ENCODE results near the gene USP54.
"Not testable (repeated sequence)": the region's sequence is repeated elsewhere in the genome, so short reads cannot be mapped to it uniquely, and the experiment has no call there.

The USP54 gene

DNA sequence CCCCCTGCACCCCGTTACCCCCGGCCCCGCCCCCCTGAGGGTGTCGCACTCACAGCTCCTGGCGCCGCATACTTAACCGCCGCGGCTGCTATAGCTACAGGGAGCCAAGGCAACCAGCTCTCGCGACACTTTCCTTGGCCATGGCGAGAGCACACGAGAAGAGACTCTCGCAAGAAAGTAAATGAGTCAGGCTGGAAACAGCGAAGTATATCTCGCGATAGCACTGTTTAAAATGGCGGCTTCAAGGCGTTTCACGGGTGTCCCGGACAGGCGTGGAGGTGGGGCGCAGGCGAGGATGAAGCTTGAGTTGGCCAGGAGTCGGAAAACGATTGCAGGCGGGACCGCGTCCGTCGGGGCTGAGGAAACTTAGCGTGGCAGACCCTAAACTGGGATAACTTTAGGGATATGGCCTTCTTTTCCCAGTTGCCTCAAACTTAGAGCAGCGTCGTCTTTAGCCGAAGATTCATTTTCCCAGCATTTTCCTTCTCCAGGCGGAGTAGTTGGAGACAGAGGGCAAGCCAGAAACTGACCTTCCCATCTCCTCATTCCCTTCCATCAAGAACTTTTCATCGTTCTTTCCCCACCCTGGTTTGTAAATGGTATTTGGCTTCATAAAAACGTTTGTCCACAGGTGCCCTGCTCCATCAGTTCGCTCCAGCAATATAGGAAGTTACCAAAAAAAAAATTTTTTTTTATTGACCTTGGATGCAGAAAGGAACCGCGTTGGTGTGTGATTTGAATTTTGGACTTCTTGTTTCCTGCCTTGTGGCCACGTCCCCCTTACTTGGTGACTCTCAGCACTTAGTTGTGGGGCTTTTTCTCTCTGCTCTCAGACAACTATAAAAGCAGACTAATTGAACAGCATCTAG, 35.0 kb upstream of the USP54 start:
- Histone ChIP-seq H3K27ac (peak overlapping the region; percentile 87), H3K4me3 (IDR thresholded peaks at IDR 0.05; ENCODE audit: insufficient read depth, low read depth, low read length) (no peak overlapping the region), H4K20me1 (ENCODE audit: insufficient read depth) (no peaks in the 10 kb centered on the region), H3K27me3 (ENCODE audit: insufficient read depth, low read depth) (no peaks in the 10 kb centered on the region), H3K36me3 (ENCODE audit: insufficient read depth) (no peaks in the 10 kb centered on the region), H3K79me2 (ENCODE audit: insufficient read depth, low read depth) (peaks cover 13% of the 10 kb centered on the region), H3K9ac (peak overlapping the region; percentile 96), H2AFZ (ENCODE audit: low read depth) (peak overlapping the region; percentile 99), H3K4me1 (ENCODE audit: low read depth, poor library complexity, severe bottlenecking) (peaks cover 7% of the 10 kb centered on the region), H3K4me2 (peak overlapping the region; percentile 100)
- TF ChIP-seq, protein P1, sequence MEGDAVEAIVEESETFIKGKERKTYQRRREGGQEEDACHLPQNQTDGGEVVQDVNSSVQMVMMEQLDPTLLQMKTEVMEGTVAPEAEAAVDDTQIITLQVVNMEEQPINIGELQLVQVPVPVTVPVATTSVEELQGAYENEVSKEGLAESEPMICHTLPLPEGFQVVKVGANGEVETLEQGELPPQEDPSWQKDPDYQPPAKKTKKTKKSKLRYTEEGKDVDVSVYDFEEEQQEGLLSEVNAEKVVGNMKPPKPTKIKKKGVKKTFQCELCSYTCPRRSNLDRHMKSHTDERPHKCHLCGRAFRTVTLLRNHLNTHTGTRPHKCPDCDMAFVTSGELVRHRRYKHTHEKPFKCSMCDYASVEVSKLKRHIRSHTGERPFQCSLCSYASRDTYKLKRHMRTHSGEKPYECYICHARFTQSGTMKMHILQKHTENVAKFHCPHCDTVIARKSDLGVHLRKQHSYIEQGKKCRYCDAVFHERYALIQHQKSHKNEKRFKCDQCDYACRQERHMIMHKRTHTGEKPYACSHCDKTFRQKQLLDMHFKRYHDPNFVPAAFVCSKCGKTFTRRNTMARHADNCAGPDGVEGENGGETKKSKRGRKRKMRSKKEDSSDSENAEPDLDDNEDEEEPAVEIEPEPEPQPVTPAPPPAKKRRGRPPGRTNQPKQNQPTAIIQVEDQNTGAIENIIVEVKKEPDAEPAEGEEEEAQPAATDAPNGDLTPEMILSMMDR (conservative IDR thresholded peaks at IDR 0.05; ENCODE audit: low read depth, low read length), result no peak

DNA sequence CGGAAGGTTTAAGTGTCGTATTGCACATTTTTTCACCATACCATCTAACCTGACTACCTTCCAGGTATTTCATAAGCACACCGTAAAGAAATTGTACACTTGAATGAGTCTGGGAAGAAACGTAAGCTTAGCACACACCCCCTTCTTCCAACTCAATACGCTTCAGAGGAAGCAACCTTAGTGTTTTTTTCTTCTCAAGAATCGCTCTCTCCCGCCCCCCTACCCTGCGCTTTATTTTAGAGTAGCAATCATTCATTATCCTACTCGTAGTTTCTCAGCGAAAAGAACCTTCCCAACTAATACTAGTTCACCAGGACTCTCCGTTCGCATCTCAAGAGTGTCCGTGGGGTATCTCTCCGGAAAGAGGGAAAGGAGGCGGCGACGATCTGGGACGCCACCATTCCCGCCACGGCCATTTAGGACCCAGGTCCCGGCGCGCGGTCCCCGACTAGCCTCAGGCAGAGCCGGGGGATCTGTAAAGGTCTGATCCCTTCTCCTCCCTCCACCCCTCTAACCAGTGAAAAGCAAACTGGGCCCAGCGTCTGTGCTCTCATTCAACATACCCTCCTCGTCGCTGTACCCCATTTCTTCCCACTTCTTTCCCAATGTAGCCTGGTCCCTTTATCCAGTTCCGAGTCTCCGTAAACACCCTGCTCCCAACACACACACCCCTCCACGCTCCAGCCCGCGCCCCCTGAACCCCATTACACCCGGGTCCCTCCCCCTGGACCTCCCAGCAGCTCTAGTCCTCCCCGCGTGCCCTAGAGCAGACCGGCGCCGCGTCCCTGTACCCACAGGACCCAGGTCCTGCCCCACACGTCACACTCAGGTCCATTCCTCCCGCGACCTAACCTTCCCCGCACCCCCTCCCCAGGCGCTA, 34.1 kb upstream of the USP54 start:
- Histone ChIP-seq H3K4me3 (IDR thresholded peaks at IDR 0.05; ENCODE audit: insufficient read depth, low read depth, low read length) (no peak overlapping the region), H2AFZ (ENCODE audit: low read depth) (peak overlapping the region; percentile 99), H3K36me3 (ENCODE audit: insufficient read depth) (no peaks in the 10 kb centered on the region), H3K4me2 (peak overlapping the region; percentile 78), H3K27me3 (ENCODE audit: insufficient read depth, low read depth) (no peaks in the 10 kb centered on the region), H3K4me1 (ENCODE audit: low read depth, poor library complexity, severe bottlenecking) (peaks cover 7% of the 10 kb centered on the region), H3K27ac (0 out of 2 replicates have a peak overlapping the region, but pooled peaks have one; percentile 20), H3K9ac (peak overlapping the region; percentile 96; the same call in 1 of the 2 replicates), H4K20me1 (ENCODE audit: insufficient read depth) (no peaks in the 10 kb centered on the region), H3K79me2 (ENCODE audit: insufficient read depth, low read depth) (peaks cover 13% of the 10 kb centered on the region)
- TF ChIP-seq, protein P1 (conservative IDR thresholded peaks at IDR 0.05; ENCODE audit: low read depth, low read length), result no peak

DNA sequence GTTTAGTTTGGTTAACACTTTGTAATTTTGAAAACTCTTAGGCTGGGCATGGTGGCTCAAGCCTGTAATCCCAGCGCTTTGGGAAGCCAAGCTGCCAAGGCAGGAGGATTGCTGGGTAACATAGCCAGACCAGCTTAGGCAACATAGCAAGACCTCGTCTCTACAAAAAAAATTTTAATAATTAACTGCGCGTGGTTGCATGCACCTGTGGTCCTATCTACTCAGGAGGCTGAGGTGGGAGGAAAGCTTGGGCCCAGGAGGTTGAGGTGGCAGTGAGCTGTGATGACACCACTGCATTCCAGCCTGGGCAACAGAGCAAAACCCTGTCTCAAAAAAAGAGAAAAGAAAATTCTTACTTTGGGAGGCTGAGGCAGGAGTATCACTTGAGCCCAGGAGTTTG, 31.9 kb upstream of the USP54 start:
- H3K4me1 ChIP-seq (ENCODE audit: low read depth, poor library complexity, severe bottlenecking), result peaks cover 7% of the 10 kb centered on the region
- TF ChIP-seq, protein P1 (conservative IDR thresholded peaks at IDR 0.05; ENCODE audit: low read depth, low read length), result no peak

DNA sequence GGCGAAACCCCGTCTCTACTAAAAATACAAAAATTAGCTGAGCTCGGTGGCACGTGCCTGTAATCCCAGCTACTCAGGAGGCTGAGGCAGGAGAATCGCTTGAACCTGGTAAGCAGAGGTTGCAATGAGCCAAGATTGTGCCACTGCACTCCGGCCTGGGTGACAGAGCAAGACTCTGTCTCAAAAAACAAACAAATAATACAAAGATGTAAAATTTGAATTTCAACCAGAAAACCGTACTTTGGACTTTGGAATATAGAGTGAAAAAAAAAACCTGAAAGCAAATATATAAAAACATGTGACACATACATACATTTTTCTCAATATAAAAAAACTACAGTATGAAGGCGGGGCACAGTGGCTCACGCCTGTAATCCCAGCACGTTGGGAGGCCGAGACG, 29.8 kb upstream of the USP54 start:
- H3K4me2 ChIP-seq; H2AFZ ChIP-seq (ENCODE audit: low read depth); H3K27me3 ChIP-seq (ENCODE audit: insufficient read depth, low read depth); H3K4me3 ChIP-seq (IDR thresholded peaks at IDR 0.05; ENCODE audit: insufficient read depth, low read depth, low read length); H4K20me1 ChIP-seq (ENCODE audit: insufficient read depth); H3K79me2 ChIP-seq (ENCODE audit: insufficient read depth, low read depth); H3K27ac ChIP-seq; H3K4me1 ChIP-seq (ENCODE audit: low read depth, poor library complexity, severe bottlenecking); H3K9ac ChIP-seq; H3K36me3 ChIP-seq (ENCODE audit: insufficient read depth): not testable (repeated sequence)

More for the DNA sequence above, 31.9 kb upstream of the USP54 start:
- no peaks in the 10 kb centered on the region for H3K27me3 ChIP-seq (ENCODE audit: insufficient read depth, low read depth)
- H3K79me2 ChIP-seq (ENCODE audit: insufficient read depth, low read depth), result peaks cover 13% of the 10 kb centered on the region
- H3K4me2 ChIP-seq, result no peak overlapping the region
- no peaks in the 10 kb centered on the region for H3K36me3 ChIP-seq (ENCODE audit: insufficient read depth)
- no peak overlapping the region for H3K9ac ChIP-seq
- no peak overlapping the region for H2AFZ ChIP-seq (ENCODE audit: low read depth)
- no peak overlapping the region for H3K27ac ChIP-seq
- no peak overlapping the region for H3K4me3 ChIP-seq (IDR thresholded peaks at IDR 0.05; ENCODE audit: insufficient read depth, low read depth, low read length)
- no peaks in the 10 kb centered on the region for H4K20me1 ChIP-seq (ENCODE audit: insufficient read depth)

DNA sequence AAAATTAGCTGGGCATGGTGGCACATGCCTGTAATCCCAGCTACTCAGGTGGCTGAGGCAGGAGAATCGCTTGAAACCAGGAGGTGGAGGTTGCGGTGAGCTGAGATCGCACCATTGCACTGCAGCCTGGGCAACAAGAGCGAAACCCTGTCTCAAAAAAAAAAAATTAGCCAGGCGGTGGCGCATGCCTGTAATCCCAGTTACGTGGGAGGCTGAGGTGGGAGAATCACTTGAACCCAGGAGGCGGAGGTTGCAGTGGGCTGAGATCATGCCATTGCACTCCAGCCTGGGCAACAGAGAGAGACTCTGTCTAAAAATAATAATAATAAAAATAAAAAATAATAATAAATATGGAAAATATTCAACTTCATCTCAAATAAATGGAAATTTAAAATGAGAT, 26.0 kb upstream of the USP54 start:
- H3K79me2 ChIP-seq (ENCODE audit: insufficient read depth, low read depth); H4K20me1 ChIP-seq (ENCODE audit: insufficient read depth); H3K27me3 ChIP-seq (ENCODE audit: insufficient read depth, low read depth); H3K4me3 ChIP-seq (IDR thresholded peaks at IDR 0.05; ENCODE audit: insufficient read depth, low read depth, low read length); H3K4me1 ChIP-seq (ENCODE audit: low read depth, poor library complexity, severe bottlenecking); H3K27ac ChIP-seq; H3K9ac ChIP-seq; H3K4me2 ChIP-seq; H2AFZ ChIP-seq (ENCODE audit: low read depth); H3K36me3 ChIP-seq (ENCODE audit: insufficient read depth): not testable (repeated sequence)
